ENCODE data around the gene USP2.

DNA sequence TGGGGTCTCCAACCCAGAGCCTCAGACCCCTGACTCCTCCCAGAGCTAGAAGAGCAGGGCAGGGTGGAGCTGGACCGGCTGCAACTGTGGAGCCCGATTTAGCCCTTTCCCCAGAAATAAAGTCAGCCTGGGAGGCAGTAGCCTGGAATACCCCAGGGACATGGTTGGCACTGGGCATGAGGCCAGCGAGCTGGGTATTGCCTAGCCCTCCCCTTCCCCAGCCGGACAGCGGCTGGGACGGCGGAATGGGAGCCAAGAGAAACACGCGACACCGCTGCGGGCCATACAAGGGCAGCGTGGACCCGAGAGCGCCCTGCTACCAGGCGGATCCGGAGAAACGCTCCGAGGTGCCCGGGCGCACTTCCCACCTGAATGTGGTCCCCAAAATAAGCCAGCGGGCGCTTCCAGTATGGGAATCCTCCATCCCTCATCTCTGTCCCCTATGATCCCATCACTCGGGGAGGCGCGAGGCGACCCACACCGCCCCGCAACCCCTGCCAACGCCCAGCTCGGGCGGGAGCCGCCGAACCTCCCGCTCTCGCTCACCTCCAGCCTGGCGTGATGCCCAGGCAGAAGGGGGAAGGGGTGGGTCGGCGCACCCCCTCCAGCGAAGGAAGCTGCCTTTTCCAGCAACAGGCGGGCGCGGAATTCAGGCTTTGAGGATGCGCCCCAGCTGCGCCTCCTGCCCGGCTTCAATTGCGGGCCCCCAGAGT lies 65.3 kb downstream of the USP2 start:
- TF ChIP-seq, protein P1, sequence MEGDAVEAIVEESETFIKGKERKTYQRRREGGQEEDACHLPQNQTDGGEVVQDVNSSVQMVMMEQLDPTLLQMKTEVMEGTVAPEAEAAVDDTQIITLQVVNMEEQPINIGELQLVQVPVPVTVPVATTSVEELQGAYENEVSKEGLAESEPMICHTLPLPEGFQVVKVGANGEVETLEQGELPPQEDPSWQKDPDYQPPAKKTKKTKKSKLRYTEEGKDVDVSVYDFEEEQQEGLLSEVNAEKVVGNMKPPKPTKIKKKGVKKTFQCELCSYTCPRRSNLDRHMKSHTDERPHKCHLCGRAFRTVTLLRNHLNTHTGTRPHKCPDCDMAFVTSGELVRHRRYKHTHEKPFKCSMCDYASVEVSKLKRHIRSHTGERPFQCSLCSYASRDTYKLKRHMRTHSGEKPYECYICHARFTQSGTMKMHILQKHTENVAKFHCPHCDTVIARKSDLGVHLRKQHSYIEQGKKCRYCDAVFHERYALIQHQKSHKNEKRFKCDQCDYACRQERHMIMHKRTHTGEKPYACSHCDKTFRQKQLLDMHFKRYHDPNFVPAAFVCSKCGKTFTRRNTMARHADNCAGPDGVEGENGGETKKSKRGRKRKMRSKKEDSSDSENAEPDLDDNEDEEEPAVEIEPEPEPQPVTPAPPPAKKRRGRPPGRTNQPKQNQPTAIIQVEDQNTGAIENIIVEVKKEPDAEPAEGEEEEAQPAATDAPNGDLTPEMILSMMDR (IDR thresholded peaks at IDR 0.05; ENCODE audit: low read length): no peak
- TF ChIP-seq EZH2 (optimal IDR thresholded peaks at IDR 0.05; ENCODE audit: low read depth, low read length): no peak
